ENCODE measurements around the gene SCML2. TPM values are rescaled to one million over a fixed set of nuclear protein-coding genes. Genes with fewer than 3 reads are reported as not detected.

Gene SCML2
- total and polyA plus RNA-seq, 2 of the 13 experiments (the other 11 are each of a cell fraction or from before 2014, with no cell fraction given) = 5.1 to 7.6 TPM

- intact Hi-C loops (cut with micrococcal nuclease; ENCODE audit: unreplicated experiment) = no loop called here
- ATAC-seq (no peak), DNase-seq (ENCODE audit: low spot score) (no peak), FAIRE-seq (no peak)
- Histone ChIP-seq H3K9ac (ENCODE audit: insufficient read depth, low read depth, low read length) (no peak overlapping the region), H3K4me1 (ENCODE audit: insufficient read depth, low read length) (peaks cover 8% of the 10 kb centered on the region; the same call in 1 of the 2 replicates), H2AFZ (ENCODE audit: low read length) (no peak overlapping the region), H3K9me3 (ENCODE audit: low read length) (no peaks in the 10 kb centered on the region), H3K27ac (ENCODE audit: extremely low read length, insufficient read depth, low read length) (no peak overlapping the region), H3K36me3 (replicated peaks in 1 of 2; ENCODE audit: control insufficient read depth in 1 of 2, insufficient read depth in 2 of 2, low read length in 2 of 2) (no peaks in the 10 kb centered on the region), H3K4me3 (replicated peaks in 1 of 3; ENCODE audit: insufficient read depth in 1 of 3, low read depth in 2 of 3, low read length in 3 of 3) (no peak overlapping the region), H3K79me2 (ENCODE audit: insufficient read depth, low read length) (no peaks in the 10 kb centered on the region), H4K20me1 (ENCODE audit: insufficient read depth, low read length) (no peaks in the 10 kb centered on the region), H3K27me3 (ENCODE audit: control insufficient read depth in 1 of 2, insufficient read depth in 2 of 2, low read length in 2 of 2) (no peaks in the 10 kb centered on the region), H3K4me2 (ENCODE audit: low read depth, low read length) (no peak overlapping the region)
- ChIA-PET CTCF (ENCODE audit: low intra/inter-chr PET ratio, low total read pairs) (no interaction called here), POLR2A (no interaction called here)
- no TSS peak for BruUV-seq (replicated peaks)
- in situ Hi-C loops (cut with HindIII; ENCODE audit: extremely low pct_ligation_motif_present, low pct_unique_long_range_greater_than_20kb) = no loop called here
- 98% methylated on average over 4 of the region's 4 CpGs for WGBS (ENCODE audit: low lambda C conversion rate)
- TF ChIP-seq SIN3A (IDR thresholded peaks at IDR 0.05; ENCODE audit: borderline replicate concordance, low read depth, low read length) (no peak), NRL (CRISPR knock-in tag; IDR thresholded peaks at IDR 0.05; ENCODE audit: borderline replicate concordance) (no peak), ZHX2 (IDR thresholded peaks at IDR 0.05; ENCODE audit: low read depth) (no peak), ZHX2 (CRISPR knock-in tag; IDR thresholded peaks at IDR 0.05; ENCODE audit: borderline replicate concordance) (no peak), ZNF530 (CRISPR knock-in tag; IDR thresholded peaks at IDR 0.05; ENCODE audit: low read depth) (no peak), CHD4 (IDR thresholded peaks at IDR 0.05; ENCODE audit: borderline replicate concordance, low read length) (no peak), ZNF83 (CRISPR knock-in tag; IDR thresholded peaks at IDR 0.05; ENCODE audit: borderline replicate concordance) (no peak), MIER3 (CRISPR knock-in tag; IDR thresholded peaks at IDR 0.05; ENCODE audit: borderline replicate concordance) (no peak), SALL2 (CRISPR knock-in tag; IDR thresholded peaks at IDR 0.05) (no peak), ZNF850 (CRISPR knock-in tag; conservative IDR thresholded peaks at IDR 0.05) (no peak), ZNF75D (CRISPR knock-in tag; IDR thresholded peaks at IDR 0.05; ENCODE audit: borderline replicate concordance) (no peak), ZNF276 (CRISPR knock-in tag; IDR thresholded peaks at IDR 0.05; ENCODE audit: low read depth) (no peak), ZNF609 (CRISPR knock-in tag; IDR thresholded peaks at IDR 0.05; ENCODE audit: borderline replicate concordance) (no peak)
These were observed 64.3 kb downstream of the SCML2 start for GRCh38 chrX:18290200-18290599.

All from HepG2 (cell line).